ENCODE results near the gene SCN9A. TPM values are rescaled to one million over a fixed set of nuclear protein-coding genes. Genes with fewer than 3 reads are reported as not detected.

The SCN9A gene
- total and polyA plus RNA-seq, 10 of the 15 experiments (the other 5 are each of a cell fraction or from before 2014, with no cell fraction given), result 0.04 to 0.08 (median 0.08) TPM; not detected in 7

DNA sequence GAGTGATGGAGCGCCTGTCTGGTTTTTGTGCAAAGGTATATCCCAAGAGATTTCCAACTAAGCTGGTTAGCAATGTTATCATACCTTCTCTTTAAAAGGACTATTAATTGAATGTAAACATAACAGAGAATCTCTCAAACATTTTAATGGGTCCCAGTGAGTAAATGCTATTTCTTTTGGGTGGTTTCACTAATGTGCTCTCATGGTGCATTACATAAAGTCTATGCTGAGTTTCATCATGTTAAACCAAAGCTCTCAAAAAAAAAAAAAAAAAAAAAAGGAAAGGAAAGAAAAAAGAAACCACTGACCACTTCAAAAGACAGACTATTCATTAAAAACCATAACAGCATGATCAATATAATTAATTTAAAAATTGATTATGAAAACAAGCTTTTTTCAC, 128.8 kb downstream of the SCN9A start (continued):
- TF ChIP-seq CEBPZ (IDR thresholded peaks at IDR 0.05; ENCODE audit: low read depth, low read length), result no peak

DNA sequence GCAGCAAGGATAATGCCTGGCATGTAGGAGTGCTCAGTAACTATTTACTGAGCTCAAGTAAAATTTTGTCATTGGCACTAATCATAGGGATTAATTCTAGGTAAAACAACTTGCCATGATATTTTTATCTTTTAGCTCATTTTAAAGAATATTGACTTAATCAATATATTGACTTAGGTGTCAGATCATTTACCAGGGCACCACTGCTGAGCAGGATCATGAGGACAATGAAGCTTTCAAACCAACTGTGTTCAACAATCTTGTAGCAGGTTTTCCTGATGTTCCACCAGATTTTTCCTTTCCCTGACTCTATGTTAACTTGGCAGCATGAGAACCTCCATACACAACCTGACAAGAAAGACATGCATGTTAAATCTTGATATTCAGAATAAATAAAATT, 133.4 kb downstream of the SCN9A start:
- Histone ChIP-seq H3K4me2 (ENCODE audit: control insufficient read depth, insufficient read depth) (no peak overlapping the region), H3K36me3 (ENCODE audit: control insufficient read depth in 2 of 2, insufficient read depth in 2 of 2, low read length in 1 of 2) (no peaks in the 10 kb centered on the region), H2AFZ (ENCODE audit: control insufficient read depth, low read depth, low read length) (no peak overlapping the region), H4K20me1 (ENCODE audit: control insufficient read depth, insufficient read depth) (no peaks in the 10 kb centered on the region), H3K27ac (ENCODE audit: control insufficient read depth, insufficient read depth) (no peak overlapping the region), H3K4me3 (no peak overlapping the region), H3K4me1 (ENCODE audit: control insufficient read depth, insufficient read depth, low read length) (no peaks in the 10 kb centered on the region), H3K79me2 (ENCODE audit: control insufficient read depth, insufficient read depth, low read length) (no peaks in the 10 kb centered on the region), H3K9me3 (replicated peaks; ENCODE audit: control insufficient read depth, insufficient read depth, low read length) (no peaks in the 10 kb centered on the region), H3K27me3 (replicated peaks in 1 of 2; ENCODE audit: control insufficient read depth in 2 of 2, insufficient read depth in 2 of 2, low read length in 1 of 2) (no peaks in the 10 kb centered on the region), H3K9ac (ENCODE audit: control insufficient read depth, insufficient read depth, low read length) (no peak overlapping the region)
- in situ Hi-C loops (cut with MboI) (no loop called here), intact Hi-C loops (cut with micrococcal nuclease; ENCODE audit: unreplicated experiment) (no loop called here)
- ChIA-PET SMC1A (ENCODE audit: uncharacterized antibody, unreplicated experiment) (no interaction called here), CTCF (no interaction called here), RAD21 (ENCODE audit: unreplicated experiment) (no interaction called here), POLR2A (no interaction called here)
- DNase-seq (ENCODE audit: low read depth, low spot score) (no peak), FAIRE-seq (no peak), ATAC-seq (no peak)
- TF ChIP-seq, protein P1, sequence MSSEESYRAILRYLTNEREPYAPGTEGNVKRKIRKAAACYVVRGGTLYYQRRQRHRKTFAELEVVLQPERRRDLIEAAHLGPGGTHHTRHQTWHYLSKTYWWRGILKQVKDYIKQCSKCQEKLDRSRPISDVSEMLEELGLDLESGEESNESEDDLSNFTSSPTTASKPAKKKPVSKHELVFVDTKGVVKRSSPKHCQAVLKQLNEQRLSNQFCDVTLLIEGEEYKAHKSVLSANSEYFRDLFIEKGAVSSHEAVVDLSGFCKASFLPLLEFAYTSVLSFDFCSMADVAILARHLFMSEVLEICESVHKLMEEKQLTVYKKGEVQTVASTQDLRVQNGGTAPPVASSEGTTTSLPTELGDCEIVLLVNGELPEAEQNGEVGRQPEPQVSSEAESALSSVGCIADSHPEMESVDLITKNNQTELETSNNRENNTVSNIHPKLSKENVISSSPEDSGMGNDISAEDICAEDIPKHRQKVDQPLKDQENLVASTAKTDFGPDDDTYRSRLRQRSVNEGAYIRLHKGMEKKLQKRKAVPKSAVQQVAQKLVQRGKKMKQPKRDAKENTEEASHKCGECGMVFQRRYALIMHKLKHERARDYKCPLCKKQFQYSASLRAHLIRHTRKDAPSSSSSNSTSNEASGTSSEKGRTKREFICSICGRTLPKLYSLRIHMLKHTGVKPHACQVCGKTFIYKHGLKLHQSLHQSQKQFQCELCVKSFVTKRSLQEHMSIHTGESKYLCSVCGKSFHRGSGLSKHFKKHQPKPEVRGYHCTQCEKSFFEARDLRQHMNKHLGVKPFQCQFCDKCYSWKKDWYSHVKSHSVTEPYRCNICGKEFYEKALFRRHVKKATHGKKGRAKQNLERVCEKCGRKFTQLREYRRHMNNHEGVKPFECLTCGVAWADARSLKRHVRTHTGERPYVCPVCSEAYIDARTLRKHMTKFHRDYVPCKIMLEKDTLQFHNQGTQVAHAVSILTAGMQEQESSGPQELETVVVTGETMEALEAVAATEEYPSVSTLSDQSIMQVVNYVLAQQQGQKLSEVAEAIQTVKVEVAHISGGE (CRISPR knock-in tag; IDR thresholded peaks at IDR 0.05), result no peak
- TF ChIP-seq CBFB (IDR thresholded peaks at IDR 0.05; ENCODE audit: low read depth) (no peak), NR2C2 (IDR thresholded peaks at IDR 0.05; ENCODE audit: borderline replicate concordance, control insufficient read depth, insufficient read length, low read depth) (no peak), CREB1 (IDR thresholded peaks at IDR 0.05; ENCODE audit: low read depth) (no peak), NKRF (conservative IDR thresholded peaks at IDR 0.05) (no peak), POU2F2 (IDR thresholded peaks at IDR 0.05; ENCODE audit: borderline replicate concordance, low read depth, low read length) (no peak), ZNF274 (IDR thresholded peaks at IDR 0.05; ENCODE audit: insufficient read depth, insufficient read length) (no peak), HDAC2 (IDR thresholded peaks at IDR 0.05) (no peak)
- no TSS peak for BruUV-seq (replicated peaks)

Data from GM12878 (cell line).